GM23338 (cell line): ENCODE measurements around the gene TMPRSS9. TPM values are rescaled to one million over a fixed set of nuclear protein-coding genes. Genes with fewer than 3 reads are reported as not detected.

ENCODE experiments used
- CREB1 ChIP-seq: fragments of 250-450 bp; sonication (Bioruptor Pico); IDR thresholded peaks from 2 replicates; pipeline ENCODE4 v1.5.0; 2020; ENCODE audit warnings: low read depth, mild to moderate bottlenecking, moderate library complexity
- POLR2AphosphoS5 ChIP-seq: IDR thresholded peaks from 2 replicates; pipeline ENCODE4 v1.6.1; 2016; ENCODE audit warnings: antibody characterized with exemption, low read depth
- ZNF114 ChIP-seq: fragments of 250-450 bp; sonication (Bioruptor Pico); IDR thresholded peaks from 2 replicates; pipeline ENCODE4 v1.5.0; 2020; ENCODE audit warnings: mild to moderate bottlenecking, moderate library complexity
- microRNA-seq: library from miRNA; unstranded; fragments of <30 nt; microRNA quantifications from one replicate; pipeline ENCODE4, GENCODE V29; 2017
- polyA plus RNA-seq: library from polyadenylated mRNA; unstranded; fragments of >200 nt; fragmentation: Nextera tagmentation; extraction: Ambion mirVana; gene quantifications from 2 replicates; pipeline ENCODE4 v1.2.1, GENCODE V29; 2016
- total RNA-seq: library from RNA; depleted of rRNA; stranded (reverse); fragments of >200 nt; shearing (Covaris generic); gene quantifications from 2 replicates; pipeline ENCODE4 v1.2.3, GENCODE V29; 2014; rRNA removed
- TF ChIP-seq, protein P1 (sequence below), 2 experiments: fragments of 200-600 bp in 1 of 2; sonication (generic) in 1 of 2; conservative IDR thresholded peaks; 2 replicates each; pipeline versions ENCODE4 v1.5.1 to v1.6.1; 2016 to 2017; ENCODE audit warnings: antibody characterized with exemption in 2 of 2, low read depth in 2 of 2, mild to moderate bottlenecking in 2 of 2, moderate library complexity in 1 of 2

The TMPRSS9 gene
- total and polyA plus RNA-seq, 2 experiments from 2014 or later, result 0.05 to 0.28 TPM

- TF ChIP-seq CREB1 (CRISPR knock-in tag) (no peak), ZNF114 (CRISPR knock-in tag) (no peak), POLR2AphosphoS5 (no peak)
- TF ChIP-seq, protein P1, sequence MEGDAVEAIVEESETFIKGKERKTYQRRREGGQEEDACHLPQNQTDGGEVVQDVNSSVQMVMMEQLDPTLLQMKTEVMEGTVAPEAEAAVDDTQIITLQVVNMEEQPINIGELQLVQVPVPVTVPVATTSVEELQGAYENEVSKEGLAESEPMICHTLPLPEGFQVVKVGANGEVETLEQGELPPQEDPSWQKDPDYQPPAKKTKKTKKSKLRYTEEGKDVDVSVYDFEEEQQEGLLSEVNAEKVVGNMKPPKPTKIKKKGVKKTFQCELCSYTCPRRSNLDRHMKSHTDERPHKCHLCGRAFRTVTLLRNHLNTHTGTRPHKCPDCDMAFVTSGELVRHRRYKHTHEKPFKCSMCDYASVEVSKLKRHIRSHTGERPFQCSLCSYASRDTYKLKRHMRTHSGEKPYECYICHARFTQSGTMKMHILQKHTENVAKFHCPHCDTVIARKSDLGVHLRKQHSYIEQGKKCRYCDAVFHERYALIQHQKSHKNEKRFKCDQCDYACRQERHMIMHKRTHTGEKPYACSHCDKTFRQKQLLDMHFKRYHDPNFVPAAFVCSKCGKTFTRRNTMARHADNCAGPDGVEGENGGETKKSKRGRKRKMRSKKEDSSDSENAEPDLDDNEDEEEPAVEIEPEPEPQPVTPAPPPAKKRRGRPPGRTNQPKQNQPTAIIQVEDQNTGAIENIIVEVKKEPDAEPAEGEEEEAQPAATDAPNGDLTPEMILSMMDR (conservative IDR thresholded peaks at IDR 0.05; ENCODE audit: low read depth in 2 of 2), result no peak
Measured at GRCh38 chr19:2475018-2475701, 115.1 kb downstream of the TMPRSS9 start (continued).

Small RNA genes within 50 kb of the gene (microRNA-seq; reads per million reads assigned to microRNA genes)
- gene MIR7108, result 0.66 reads per million

Other genes with a start within 250 kb of the TMPRSS9 start
- 205 and 236 TPM in 2 replicates for gene AP3D1, start 208.7 kb upstream of the TMPRSS9 start, total RNA-seq
- 101 and 117 TPM in 2 replicates for gene AP3D1, start 208.7 kb upstream of the TMPRSS9 start, polyA plus RNA-seq
- gene DOT1L, start 196.3 kb upstream of the TMPRSS9 start, total RNA-seq, result 23.4 and 40.6 TPM in 2 replicates
- 25.5 and 31.0 TPM in 2 replicates for gene DOT1L, start 196.3 kb upstream of the TMPRSS9 start, polyA plus RNA-seq
- 175 and 210 TPM in 2 replicates for gene PLEKHJ1, start 123.9 kb upstream of the TMPRSS9 start, total RNA-seq
- gene PLEKHJ1, start 123.9 kb upstream of the TMPRSS9 start, polyA plus RNA-seq, result 142 and 146 TPM in 2 replicates
- 79.1 and 128 TPM in 2 replicates for gene SF3A2, start 123.4 kb upstream of the TMPRSS9 start, total RNA-seq
- gene SF3A2, start 123.4 kb upstream of the TMPRSS9 start, polyA plus RNA-seq, result 67.7 and 76.0 TPM in 2 replicates
- 2.6 and 6.8 TPM in 2 replicates for gene AMH, start 110.9 kb upstream of the TMPRSS9 start, total RNA-seq
- 1.4 and 1.9 TPM in 2 replicates for gene AMH, start 110.9 kb upstream of the TMPRSS9 start, polyA plus RNA-seq
- 2.4 and 4.5 TPM in 2 replicates for gene JSRP1, start 103.8 kb upstream of the TMPRSS9 start, total RNA-seq
- 3.1 and 3.7 TPM in 2 replicates for gene JSRP1, start 103.8 kb upstream of the TMPRSS9 start, polyA plus RNA-seq
- gene PEAK3, start 78.1 kb upstream of the TMPRSS9 start, total RNA-seq, result not detected in 2 replicates
- gene PEAK3, start 78.1 kb upstream of the TMPRSS9 start, polyA plus RNA-seq, result not detected in 2 replicates
- gene LINGO3, start 52.1 kb upstream of the TMPRSS9 start, total RNA-seq, result 0.45 and 1.9 TPM in 2 replicates
- 0.29 and 0.40 TPM in 2 replicates for gene LINGO3, start 52.1 kb upstream of the TMPRSS9 start, polyA plus RNA-seq
- 197 and 299 TPM in 2 replicates for gene LSM7, start 31.7 kb upstream of the TMPRSS9 start, total RNA-seq
- gene LSM7, start 31.7 kb upstream of the TMPRSS9 start, polyA plus RNA-seq, result 409 and 434 TPM in 2 replicates
- gene SPPL2B, start 31.6 kb upstream of the TMPRSS9 start, total RNA-seq, result 51.0 and 53.3 TPM in 2 replicates
- gene SPPL2B, start 31.6 kb upstream of the TMPRSS9 start, polyA plus RNA-seq, result 21.1 and 23.5 TPM in 2 replicates
- 118 and 140 TPM in 2 replicates for gene TIMM13, start 67.3 kb downstream of the TMPRSS9 start, total RNA-seq
- gene TIMM13, start 67.3 kb downstream of the TMPRSS9 start, polyA plus RNA-seq, result 347 TPM in 2 replicates
- gene LMNB2, start 96.7 kb downstream of the TMPRSS9 start, total RNA-seq, result 190 and 255 TPM in 2 replicates
- 40.1 and 40.9 TPM in 2 replicates for gene LMNB2, start 96.7 kb downstream of the TMPRSS9 start, polyA plus RNA-seq
- 12.3 and 15.2 TPM in 2 replicates for gene GADD45B, start 115.9 kb downstream of the TMPRSS9 start, total RNA-seq
- 15.8 and 16.6 TPM in 2 replicates for gene GADD45B, start 115.9 kb downstream of the TMPRSS9 start, polyA plus RNA-seq